Fibroblast of skin of left biceps (primary cell): ENCODE measurements around the gene SLC25A34.

Source experiments
- DNase-seq, 2 experiments: peaks; one replicate each; pipeline ENCODE4 v3.0.0-alpha.2; 2013; ENCODE audit warnings: low read depth in 2 of 2

The SLC25A34 gene

DNA sequence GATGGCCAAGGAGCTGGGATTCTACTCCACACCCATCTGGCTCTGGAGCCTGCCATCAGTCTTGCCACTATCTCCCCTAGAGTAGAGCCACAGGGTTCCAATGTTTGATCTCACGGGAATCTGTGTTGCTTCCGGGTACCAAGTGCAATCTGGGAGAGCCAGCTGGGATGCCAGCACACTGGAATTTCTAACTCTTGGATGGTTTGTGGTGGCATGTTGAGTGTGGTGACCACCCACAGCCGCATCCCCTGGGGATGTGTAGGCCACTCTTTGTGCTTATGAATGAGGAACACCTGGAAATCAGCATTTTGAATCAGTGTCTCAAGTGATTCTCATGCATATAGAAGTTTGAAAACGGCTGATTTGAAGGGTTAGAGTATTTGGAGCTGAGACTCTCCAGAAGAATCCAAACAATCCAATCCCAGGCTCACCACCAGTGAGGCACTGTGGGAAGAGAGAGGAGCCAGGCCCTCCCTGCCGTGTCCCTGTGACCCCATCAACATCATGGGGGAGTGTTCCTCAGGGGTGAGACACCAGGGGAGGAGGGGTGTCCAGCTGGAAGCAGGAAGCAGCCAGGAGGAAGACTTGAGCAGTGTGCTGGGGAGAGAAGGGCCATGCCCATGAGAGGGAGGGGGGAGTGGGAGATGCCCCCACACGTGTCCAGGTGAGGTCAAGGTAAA, 35.9 kb downstream of the SLC25A34 start:
- DNase-seq, result no peak

DNA sequence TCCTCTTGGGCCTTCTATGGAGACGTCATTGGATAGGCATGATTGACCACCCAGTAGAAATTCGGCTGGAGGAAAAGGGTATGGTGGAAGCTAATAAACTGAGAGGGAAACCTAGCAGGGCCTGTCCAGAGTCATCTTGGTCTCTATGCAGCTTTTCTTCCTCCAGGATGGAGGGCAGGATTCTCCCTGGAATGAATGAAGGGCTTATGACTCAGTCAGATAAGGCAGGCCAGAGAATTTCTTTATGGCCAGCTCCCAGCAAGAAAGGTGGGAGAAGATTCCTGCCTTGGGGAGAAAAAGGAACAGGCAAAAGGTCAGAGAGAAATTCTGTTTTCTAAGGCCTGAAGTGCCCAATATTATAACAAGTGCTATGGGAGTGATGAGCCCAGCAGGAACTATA, 39.6 kb downstream of the SLC25A34 start:
- no peak for DNase-seq

DNA sequence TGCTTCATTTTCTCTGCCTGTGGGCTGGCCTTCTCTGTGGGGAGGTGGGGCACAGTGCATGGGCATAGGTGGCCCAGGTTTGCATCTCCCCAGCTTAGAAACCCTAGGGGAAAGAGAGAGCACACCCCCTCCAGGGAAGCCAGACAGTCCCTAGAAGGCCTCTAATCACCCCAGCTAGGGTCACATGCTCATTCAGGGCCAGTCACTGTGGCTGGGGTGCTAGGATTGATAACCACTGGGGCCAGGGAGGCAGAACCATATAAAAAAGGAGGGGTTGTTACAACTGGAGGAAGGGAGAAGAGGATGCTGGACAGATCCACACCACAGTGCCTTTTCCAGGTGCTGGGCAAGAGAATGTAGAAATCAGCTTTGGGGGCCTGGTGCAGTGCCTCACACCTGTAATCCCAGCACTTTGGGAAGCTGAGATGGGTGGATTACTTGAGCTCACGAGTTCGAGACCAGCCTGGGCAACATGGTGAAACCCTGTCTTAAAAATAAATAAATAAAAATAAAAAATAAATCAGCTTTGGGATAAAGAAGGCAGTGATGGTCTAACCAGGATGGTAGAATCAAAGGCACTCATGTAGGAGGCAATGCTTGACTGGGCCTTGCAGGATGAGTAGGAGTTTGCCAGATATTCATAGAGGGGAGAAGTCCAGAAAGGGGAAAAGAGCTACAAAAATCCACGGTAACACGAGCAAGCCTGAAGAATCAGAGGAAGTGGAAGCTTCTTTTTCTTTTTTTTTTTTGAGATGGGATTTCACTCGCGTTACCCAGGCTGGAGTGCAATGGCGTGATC, 42.0 kb downstream of the SLC25A34 start:
- DNase-seq, result no peak

DNA sequence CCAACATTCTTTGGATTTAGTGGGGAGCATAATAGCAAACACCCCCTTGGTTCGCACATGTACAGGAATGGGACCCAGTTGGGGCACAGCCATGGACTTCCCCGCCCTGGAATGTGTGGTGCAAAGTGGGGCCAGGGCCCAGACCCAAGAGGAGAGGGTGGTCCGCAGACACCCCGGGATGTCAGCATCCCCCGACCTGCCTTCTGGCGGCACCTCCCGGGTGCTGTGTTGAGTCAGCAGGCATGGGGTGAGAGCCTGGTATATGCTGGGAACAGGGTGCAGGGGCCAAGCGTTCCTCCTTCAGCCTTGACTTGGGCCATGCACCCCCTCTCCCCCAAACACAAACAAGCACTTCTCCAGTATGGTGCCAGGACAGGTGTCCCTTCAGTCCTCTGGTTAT, 49.6 kb downstream of the SLC25A34 start:
- no peak for DNase-seq

DNA sequence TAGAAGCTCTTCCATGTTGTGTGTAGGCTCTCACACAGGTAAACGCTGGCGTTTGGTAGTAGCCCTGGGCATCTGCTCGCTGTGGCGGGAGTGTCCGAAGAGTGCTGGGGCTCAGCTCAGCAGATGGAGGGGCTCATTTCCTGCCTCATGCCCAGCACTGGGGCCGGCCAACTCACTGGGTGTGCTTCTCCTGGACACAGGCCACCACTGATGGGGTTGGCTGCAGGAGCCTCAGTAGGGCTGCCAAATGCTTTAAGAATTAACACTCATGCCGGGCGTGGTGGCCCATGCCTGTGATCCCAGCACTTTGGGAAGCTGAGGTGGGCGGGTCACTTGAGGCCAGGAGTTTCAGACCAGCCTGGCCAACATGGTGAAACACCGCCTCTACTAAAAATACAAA, 50.5 kb downstream of the SLC25A34 start:
- no peak for DNase-seq

DNA sequence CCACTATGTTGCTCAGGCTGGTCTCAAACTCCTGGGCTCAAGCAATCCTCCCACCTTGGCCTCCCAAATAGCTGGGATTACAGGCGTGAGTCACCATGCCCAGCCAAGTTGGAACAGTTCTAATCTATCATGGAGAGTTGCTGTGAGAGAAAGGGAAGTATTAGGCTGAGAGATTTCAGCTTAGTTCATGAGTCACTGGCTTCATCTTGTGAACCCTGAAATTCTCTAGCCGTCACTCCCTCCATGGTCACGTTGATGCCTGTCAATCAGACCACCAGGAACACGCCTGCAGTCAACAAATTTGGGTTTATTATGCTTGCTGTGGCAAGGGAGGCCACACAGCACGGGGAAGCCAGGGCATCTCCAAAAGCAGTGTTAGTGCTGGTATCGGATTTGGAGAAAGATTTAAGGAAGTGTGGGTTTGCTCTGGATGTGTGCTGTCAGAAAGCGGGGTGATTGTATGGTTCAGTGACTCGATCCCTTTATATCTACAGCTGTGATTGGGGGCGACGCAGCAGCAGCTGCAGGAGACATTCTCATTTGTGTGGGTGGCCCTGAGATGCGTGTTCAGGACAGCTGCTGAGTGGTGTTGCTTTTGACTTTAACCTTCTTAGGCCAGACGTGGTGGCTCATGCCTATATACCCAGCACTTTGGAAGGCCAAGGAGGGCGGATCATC, 52.7 kb downstream of the SLC25A34 start:
- DNase-seq, result no peak
